ENCODE results near the gene OR6Y1.
A peak's percentile ranks its signal among the peaks of the same experiment; 100 is the strongest.

Gene OR6Y1
- 0 reads per million in 2 donors for total RNA-seq

GRCh38 chr1:158554352-158554751 is at the start of gene OR6Y1:
TSS of gene OR6Y1 (minus strand) at chr1:158554405. CDS start at chr1:158548105, 6,300 bp downstream.
- no peak for DNase-seq

- no peak for DNase-seq
Measured at GRCh38 chr1:158600735-158601134, 46.5 kb upstream of the OR6Y1 start.

DNA sequence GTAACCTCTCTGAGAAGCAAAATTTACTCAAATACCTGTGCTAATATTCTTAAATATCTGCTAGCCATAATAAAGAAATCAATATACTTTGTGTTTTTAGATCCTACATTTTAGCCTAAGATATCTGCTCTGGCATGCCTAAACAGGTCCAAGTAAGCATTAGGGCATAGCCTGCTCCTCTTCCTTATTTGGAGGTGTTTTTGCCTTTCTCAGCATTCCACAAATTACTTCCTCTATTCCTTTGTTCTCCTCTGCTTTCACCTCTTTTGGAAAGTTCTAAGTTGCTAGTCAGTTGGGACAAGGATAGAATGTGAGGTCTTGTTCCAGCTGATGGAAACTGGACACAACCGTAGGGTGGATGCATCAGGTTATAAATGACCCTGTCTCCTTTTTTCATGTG is 32.7 kb upstream of the OR6Y1 start:
- DNase-seq = no peak

- DNase-seq = no peak
Measured at GRCh38 chr1:158583962-158584361, 29.8 kb upstream of the OR6Y1 start.

- DNase-seq = no peak
Measured at GRCh38 chr1:158579733-158580132, 25.5 kb upstream of the OR6Y1 start, which contains the start of gene OR10X1. TSS of gene OR10X1 (minus strand) at chr1:158579899. CDS start at chr1:158579899, 0 bp downstream.

DNA sequence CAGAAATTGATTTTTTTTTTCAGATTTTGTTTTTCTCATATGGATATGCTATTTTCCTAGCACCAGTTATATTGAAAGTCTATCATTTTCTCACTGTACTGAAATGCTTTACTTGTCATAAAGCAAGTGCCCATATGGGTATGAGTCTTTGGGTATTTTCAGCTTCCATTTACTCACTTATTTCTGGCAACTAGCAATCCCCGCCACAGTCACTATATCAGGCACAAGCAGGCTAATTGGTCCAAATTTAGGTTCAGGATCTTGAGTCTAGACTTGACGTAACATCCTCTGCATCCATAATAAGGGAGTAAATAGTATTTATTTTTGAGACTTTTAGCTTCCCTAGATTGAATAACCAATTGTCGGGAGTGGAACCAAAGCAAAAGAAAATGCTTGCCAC is 23.4 kb upstream of the OR6Y1 start:
- no peak for DNase-seq

DNA sequence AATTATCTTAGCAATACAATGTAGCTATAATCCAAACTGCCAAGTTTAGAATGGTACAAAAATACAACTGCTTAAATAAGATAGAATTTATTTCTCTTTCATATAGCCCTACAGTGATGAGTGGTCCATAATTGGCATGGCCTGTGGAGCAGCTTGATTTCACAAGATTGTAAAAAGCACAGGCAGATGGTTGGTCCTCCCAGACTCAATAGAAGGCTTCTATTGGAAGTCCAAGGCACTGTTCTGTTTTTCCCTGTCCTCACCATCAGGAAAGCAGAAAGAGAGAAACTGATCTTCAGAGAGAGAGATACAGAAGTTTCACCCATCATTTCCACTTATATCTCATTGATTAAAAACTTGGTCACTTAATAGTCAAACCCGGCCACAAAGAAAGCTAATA is 18.0 kb upstream of the OR6Y1 start:
- no peak for DNase-seq

GRCh38 chr1:158570480-158570879 is 16.3 kb upstream of the OR6Y1 start, which contains the start of gene OR6P1:
TSS of gene OR6P1 (minus strand) at chr1:158570580. CDS start at chr1:158563604, 6,976 bp downstream.
- no peak for DNase-seq

DNA sequence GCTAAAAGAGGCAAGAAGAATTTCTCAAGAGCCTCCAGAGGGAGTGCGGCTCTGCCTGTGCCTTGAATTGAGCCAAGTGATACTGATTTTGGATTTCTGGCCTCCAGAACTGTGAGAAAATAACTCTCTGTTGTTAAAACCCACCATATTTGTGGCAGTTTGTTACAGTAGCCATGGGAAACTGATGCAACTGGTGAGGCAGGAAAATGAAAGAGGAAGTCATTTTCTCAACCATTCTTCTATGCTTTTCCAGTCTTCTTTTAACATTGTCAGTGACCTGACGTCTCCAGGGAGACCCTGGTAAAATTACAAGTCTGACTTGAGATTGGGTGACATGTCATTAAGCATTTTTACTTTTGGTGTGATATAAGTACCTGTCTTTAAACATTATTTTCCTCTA is 10.4 kb upstream of the OR6Y1 start:
- no peak for DNase-seq

DNA sequence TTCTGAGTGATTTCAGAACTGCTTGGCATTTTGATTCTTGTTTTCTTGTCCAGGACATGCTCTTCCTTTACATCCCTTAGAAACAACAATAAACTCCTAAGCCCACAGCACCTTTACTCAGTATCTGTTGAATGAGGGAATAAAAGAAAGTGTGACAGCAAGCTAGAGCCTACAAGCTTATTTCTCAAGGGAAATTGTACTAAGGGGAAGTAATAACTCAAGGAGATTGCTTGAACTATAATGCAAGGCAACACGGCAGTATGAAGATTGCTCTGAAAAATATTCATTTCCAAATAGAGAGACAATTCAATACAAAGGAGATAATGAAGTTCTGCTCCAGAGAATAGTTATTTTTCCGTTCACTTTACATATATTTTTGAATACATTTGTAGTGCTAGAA is 9.6 kb upstream of the OR6Y1 start:
- DNase-seq = no peak

DNA sequence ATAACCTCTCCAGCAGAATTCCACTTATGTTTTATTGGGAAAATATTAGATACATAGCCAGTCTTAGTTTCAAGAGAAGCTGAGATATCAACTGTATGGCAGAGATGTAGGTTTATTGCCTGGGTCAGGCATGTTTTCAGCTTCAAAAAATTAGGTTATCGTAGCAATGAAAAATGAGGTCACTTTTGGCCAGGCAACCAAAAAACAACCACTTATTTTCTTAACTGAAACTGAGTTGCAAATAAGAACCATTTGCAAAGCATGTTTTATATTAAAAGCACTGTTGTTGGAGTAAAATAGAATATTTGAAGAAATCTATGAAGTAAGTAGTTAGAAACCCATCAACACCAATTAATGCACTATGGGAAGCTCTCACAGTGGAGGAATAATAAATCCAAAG is 5.5 kb upstream of the OR6Y1 start:
- DNase-seq = no peak

- no peak for DNase-seq
Measured at GRCh38 chr1:158552296-158552695, 1.9 kb downstream of the OR6Y1 start.

DNA sequence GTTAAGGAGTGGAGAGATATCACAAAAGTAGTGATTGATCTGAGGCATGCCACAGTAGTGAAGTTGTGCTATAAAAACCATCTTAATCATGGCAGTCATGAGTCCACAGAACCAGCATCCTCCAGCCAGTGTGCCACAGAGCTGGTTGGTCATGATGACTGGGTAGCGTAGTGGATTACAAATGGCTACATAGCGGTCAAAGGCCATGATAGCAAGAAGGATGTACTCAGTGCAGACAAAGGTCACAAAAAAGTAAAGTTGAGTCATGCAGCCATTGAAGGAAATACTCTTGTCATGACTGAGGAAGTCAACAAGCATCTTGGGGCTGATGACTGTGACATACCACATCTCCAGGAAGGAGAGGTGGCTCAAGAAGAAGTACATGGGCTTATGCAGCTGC is 6.7 kb downstream of the OR6Y1 start:
- no peak for DNase-seq

GRCh38 chr1:158537609-158538008 is 16.6 kb downstream of the OR6Y1 start:
- no peak for DNase-seq

DNA sequence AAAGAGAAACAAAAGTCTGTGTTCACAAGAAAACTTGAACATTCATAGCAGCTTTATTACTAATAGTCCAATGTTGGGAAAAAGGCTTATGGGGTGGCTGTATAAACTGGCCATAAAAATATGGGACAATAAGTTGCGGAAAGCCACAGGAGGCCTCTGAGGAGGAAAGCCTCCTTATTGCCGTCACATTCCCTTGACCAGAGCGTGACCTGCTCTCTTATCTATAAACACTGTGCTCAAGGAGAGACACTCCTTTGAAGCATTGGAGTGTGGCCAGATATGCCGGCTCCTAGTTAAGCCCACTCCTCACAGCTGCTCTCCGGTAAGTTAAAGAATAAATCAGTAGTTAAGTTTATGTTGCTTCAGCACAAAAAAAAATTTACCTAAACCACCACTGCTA is 19.7 kb downstream of the OR6Y1 start:
- DNase-seq = no peak

DNA sequence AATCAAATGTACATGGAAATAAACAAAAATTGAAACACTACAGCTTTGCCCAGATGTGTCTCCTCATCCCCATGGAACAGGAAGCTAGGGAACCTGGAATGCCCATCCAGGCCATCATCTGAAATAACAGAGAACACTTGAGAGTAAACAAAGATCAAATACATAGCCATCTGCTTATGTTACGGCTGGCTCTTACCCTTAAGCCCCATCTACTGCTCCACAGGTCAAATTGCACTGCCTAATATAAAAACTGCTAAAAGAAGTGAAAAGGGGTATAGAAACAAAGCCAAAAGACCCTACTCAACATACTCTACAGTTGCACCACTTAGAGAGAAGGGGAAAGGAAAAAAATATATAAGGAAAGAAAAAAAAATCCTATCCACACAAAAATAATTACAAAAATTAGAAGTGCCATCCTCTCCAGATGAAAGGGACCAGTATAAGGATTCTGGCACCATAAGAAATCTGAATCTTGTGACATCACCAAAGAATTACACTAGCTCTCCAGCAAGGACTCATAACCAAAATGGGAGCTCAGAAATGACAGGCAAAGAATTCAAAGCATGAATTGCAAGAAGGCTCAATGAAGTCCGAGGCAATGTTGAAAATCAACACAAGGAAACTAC is 26.9 kb downstream of the OR6Y1 start:
- no peak for DNase-seq

- no peak for DNase-seq
Measured at GRCh38 chr1:158521666-158522058, 32.5 kb downstream of the OR6Y1 start.

GRCh38 chr1:158520955-158521665 is 33.1 kb downstream of the OR6Y1 start:
- DNase-seq = no peak

DNA sequence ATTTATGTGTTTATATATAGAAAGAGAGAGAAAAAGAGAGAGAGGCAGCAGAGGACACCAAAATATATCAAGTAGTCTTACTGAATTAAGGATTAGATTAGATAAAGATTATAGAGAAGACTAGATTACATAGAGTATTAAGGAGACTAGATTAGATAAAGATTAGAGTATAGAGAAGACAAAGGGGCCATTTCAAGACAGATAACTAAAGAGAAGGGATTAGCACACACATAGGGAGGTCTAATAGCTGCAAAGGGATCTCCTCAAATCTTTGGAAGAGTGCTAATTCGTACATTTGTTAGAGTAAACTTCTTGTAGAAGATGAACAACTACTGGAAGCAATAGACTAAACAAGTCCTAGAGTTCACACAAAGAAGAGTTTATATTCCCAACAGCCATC is 34.2 kb downstream of the OR6Y1 start:
- DNase-seq = no peak

DNA sequence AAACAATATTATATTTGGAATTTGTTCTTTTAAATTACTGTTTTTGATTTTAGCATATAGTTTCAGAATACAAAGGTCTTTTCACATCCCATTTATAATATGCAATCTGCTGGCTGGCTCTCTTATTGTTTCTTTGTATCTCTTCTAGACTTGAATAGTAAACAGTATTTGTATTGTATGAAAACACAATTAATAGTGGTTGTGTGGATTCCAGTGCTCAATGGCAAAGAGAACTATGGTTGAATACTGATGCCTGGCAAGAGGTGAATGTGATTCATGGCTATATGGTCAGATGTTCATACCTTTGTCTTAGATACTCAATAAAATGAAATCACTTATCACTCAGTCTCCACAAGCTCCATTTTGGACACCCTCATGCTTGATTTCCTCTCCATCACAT is 37.2 kb downstream of the OR6Y1 start:
- no peak for DNase-seq

DNA sequence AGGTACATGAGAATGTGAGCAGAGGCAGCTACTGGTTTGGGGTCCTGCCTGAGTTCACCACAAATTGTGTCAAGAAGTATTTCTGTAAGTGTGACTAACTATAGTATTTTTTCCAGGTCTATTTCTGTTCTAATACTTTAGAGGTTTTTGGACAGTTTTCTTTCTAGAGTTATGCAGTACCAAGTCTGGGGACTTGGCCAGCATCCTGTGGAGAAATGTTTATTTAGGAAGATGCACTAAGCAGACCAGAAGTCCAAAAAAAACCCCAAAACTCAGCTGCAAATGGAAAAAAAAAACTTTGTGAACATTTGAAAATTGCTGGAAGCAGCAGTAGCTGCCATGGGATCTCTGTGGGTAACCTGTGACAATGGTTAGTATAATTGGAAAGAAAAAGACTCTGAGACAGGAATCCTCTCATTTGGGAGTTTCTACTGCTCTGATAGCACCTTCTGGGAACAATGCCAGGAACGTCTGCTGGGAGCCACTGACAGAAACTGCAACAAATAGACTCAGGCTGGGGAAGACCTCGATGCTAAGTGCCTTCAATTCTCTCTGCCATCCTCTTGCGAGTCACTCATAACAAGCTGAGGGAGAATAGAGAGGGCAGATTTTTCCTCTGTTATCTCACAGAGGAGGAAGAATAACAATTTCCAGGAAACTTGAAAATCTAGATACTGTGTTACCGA is 44.6 kb downstream of the OR6Y1 start:
- no peak for DNase-seq

DNA sequence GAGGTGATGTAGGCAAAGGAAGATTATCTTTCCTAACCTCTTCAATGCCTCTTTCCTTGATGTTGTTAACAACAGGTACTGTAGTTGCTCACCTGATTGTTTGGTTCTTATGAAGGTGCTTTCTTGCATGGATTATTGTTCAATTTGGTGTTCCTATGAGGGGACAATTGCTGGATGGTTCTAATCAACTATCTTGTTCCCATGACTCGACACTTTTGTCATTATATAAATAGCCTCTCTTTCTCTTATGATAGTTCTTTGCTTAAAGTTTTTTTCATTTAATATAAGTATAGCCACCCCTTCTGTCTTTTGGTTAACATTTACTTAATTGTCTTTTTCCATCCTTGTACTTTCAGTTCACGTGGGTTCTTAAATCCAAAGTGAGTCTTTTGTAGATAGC is 46.7 kb downstream of the OR6Y1 start:
- DNase-seq = no peak

DNA sequence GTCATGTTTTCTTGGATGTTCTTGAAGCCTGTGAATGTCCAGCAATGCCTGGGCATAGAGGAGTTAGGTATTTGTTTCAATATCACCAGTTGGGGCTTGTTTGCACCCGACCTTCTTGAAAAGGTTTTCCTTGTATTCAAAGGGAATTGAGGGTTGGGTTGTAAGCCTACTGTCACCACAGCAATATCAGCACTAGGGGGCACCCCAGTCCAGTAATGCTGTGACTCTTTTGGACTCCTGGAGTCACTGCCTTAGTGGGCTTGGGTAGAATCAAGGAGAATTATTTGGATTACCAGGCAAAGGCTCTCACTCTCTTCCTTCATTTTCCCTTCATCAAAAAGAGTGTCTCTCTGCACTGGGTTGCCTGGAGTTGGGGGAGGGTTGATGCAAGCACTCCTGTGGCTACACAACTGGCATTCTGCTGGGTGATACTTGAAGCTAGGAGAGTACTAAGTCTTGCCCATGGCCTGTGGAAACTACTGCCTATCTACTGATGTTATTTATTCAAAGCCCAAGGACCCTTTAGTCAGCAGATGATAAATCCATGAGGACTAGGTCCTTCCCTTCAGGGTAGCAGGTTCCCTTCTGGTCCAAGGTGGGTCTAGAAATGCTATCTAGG is 47.7 kb downstream of the OR6Y1 start:
- peak; percentile 6 for DNase-seq

GRCh38 chr1:158496374-158496773 is 57.8 kb downstream of the OR6Y1 start:
- DNase-seq = no peak

Data from T-helper 9 cell (primary cell).